ENCODE measurements around the gene SPPL2C. TPM values are rescaled to one million over a fixed set of nuclear protein-coding genes. Genes with fewer than 3 reads are reported as not detected.
A peak's percentile ranks its signal among the peaks of the same experiment; 100 is the strongest.

SPPL2C gene
- total and polyA plus RNA-seq, 2 experiments from 2014 or later: 0.12 TPM; not detected in 1

- no peak for TF ChIP-seq CTCF (IDR thresholded peaks at IDR 0.05; ENCODE audit: low read depth, low read length)
- H3K4me3 ChIP-seq: no peak overlapping the region
- no peaks in the 10 kb centered on the region for H3K36me3 ChIP-seq
- no peaks in the 10 kb centered on the region for H3K27me3 ChIP-seq
- no peak overlapping the region for H3K27ac ChIP-seq
- no peaks in the 10 kb centered on the region for H3K9me3 ChIP-seq (ENCODE audit: low read depth)
- no peaks in the 10 kb centered on the region for H3K4me1 ChIP-seq (ENCODE audit: low read depth)
- DNase-seq (ENCODE audit: low read depth in 1 of 2, low spot score in 1 of 2): no peak
Observed at GRCh38 chr17:45828582-45829133, 16.0 kb upstream of the SPPL2C start.

- Histone ChIP-seq H3K36me3 (no peaks in the 10 kb centered on the region), H3K9me3 (ENCODE audit: low read depth) (no peaks in the 10 kb centered on the region), H3K27ac (no peak overlapping the region), H3K4me3 (no peak overlapping the region), H3K4me1 (ENCODE audit: low read depth) (no peaks in the 10 kb centered on the region), H3K27me3 (no peaks in the 10 kb centered on the region)
- DNase-seq (ENCODE audit: low read depth in 1 of 2, low spot score in 1 of 2): peak in 1 of 2 donors; percentile 20
- TF ChIP-seq CTCF (IDR thresholded peaks at IDR 0.05; ENCODE audit: low read depth, low read length): no peak
Observed at GRCh38 chr17:45833920-45834319, 10.8 kb upstream of the SPPL2C start.

- Histone ChIP-seq H3K36me3 (no peaks in the 10 kb centered on the region), H3K4me1 (ENCODE audit: low read depth) (no peaks in the 10 kb centered on the region), H3K4me3 (no peak overlapping the region), H3K27me3 (no peaks in the 10 kb centered on the region), H3K9me3 (ENCODE audit: low read depth) (no peaks in the 10 kb centered on the region), H3K27ac (no peak overlapping the region)
- TF ChIP-seq CTCF (IDR thresholded peaks at IDR 0.05; ENCODE audit: low read depth, low read length): no peak
- no peak for DNase-seq (ENCODE audit: low read depth in 1 of 2, low spot score in 1 of 2)
Observed at GRCh38 chr17:45834471-45835396, 9.9 kb upstream of the SPPL2C start.

- no peak for DNase-seq (ENCODE audit: low read depth in 1 of 2, low spot score in 1 of 2)
- TF ChIP-seq CTCF (IDR thresholded peaks at IDR 0.05; ENCODE audit: low read depth, low read length): no peak
- Histone ChIP-seq H3K27me3 (no peaks in the 10 kb centered on the region), H3K4me1 (ENCODE audit: low read depth) (no peaks in the 10 kb centered on the region), H3K9me3 (ENCODE audit: low read depth) (no peaks in the 10 kb centered on the region), H3K36me3 (no peaks in the 10 kb centered on the region), H3K4me3 (no peak overlapping the region), H3K27ac (no peak overlapping the region)
Observed at GRCh38 chr17:45835481-45835880, 9.2 kb upstream of the SPPL2C start.

- Histone ChIP-seq H3K27me3 (no peaks in the 10 kb centered on the region), H3K9me3 (ENCODE audit: low read depth) (no peaks in the 10 kb centered on the region), H3K4me1 (ENCODE audit: low read depth) (no peaks in the 10 kb centered on the region), H3K4me3 (no peak overlapping the region), H3K27ac (no peak overlapping the region), H3K36me3 (no peaks in the 10 kb centered on the region)
- no peak for TF ChIP-seq CTCF (IDR thresholded peaks at IDR 0.05; ENCODE audit: low read depth, low read length)
- DNase-seq (ENCODE audit: low read depth in 1 of 2, low spot score in 1 of 2): no peak
Observed at GRCh38 chr17:45836047-45837044, 8.3 kb upstream of the SPPL2C start.
